ENCODE results near the gene FBXO10.

The FBXO10 gene

DNA sequence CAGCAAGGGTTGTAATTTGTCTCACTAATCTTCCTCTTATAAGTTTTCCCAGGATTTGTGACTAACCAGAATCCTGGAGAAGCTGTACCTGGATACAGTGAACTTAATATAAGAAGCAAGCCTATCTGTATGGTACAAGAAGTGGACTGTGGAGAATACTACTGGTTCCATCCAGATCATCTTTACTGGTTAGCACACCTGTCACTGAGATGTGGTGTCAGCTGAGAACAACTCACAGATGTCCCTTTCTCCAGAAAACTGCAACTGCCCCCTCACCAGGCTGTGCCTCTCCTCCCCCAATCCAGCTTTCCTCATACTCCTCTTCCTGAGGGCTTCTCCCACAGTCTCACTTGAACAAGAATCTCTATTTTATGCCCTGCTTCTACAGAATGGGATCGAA, 4.9 kb downstream of the FBXO10 start:
- Histone ChIP-seq H3K27me3 (ENCODE audit: control insufficient read depth, insufficient read depth, low read length) (no peaks in the 10 kb centered on the region), H3K79me2 (peaks cover 3% of the 10 kb centered on the region)
- no peak for TF ChIP-seq CTCF (IDR thresholded peaks at IDR 0.05)

GRCh38 chr9:37566716-37567115, 9.5 kb downstream of the FBXO10 start:
- Histone ChIP-seq H3K4me2 (ENCODE audit: low read length) (no peak overlapping the region), H3K4me3 (ENCODE audit: low read depth, low read length) (no peak overlapping the region), H3K27ac (no peak overlapping the region), H3K9ac (no peak overlapping the region), H3K9me3 (ENCODE audit: control insufficient read depth, low read length) (no peaks in the 10 kb centered on the region), H3K79me2 (peaks cover 3% of the 10 kb centered on the region), H3K36me3 (ENCODE audit: control insufficient read depth, insufficient read depth, low read length) (no peaks in the 10 kb centered on the region), H2AFZ (no peak overlapping the region), H3K4me1 (no peaks in the 10 kb centered on the region), H3K27me3 (ENCODE audit: control insufficient read depth, insufficient read depth, low read length) (no peaks in the 10 kb centered on the region)
- no peak for TF ChIP-seq CTCF (IDR thresholded peaks at IDR 0.05)

More for the DNA sequence above, 4.9 kb downstream of the FBXO10 start:
- no peak overlapping the region for H3K9ac ChIP-seq
- no peak overlapping the region for H2AFZ ChIP-seq
- H3K4me3 ChIP-seq (ENCODE audit: low read depth, low read length) = no peak overlapping the region
- no peak overlapping the region for H3K27ac ChIP-seq
- H3K4me1 ChIP-seq = no peaks in the 10 kb centered on the region
- H3K36me3 ChIP-seq (ENCODE audit: control insufficient read depth, insufficient read depth, low read length) = no peaks in the 10 kb centered on the region
- no peaks in the 10 kb centered on the region for H3K9me3 ChIP-seq (ENCODE audit: control insufficient read depth, low read length)
- no peak overlapping the region for H3K4me2 ChIP-seq (ENCODE audit: low read length)

DNA sequence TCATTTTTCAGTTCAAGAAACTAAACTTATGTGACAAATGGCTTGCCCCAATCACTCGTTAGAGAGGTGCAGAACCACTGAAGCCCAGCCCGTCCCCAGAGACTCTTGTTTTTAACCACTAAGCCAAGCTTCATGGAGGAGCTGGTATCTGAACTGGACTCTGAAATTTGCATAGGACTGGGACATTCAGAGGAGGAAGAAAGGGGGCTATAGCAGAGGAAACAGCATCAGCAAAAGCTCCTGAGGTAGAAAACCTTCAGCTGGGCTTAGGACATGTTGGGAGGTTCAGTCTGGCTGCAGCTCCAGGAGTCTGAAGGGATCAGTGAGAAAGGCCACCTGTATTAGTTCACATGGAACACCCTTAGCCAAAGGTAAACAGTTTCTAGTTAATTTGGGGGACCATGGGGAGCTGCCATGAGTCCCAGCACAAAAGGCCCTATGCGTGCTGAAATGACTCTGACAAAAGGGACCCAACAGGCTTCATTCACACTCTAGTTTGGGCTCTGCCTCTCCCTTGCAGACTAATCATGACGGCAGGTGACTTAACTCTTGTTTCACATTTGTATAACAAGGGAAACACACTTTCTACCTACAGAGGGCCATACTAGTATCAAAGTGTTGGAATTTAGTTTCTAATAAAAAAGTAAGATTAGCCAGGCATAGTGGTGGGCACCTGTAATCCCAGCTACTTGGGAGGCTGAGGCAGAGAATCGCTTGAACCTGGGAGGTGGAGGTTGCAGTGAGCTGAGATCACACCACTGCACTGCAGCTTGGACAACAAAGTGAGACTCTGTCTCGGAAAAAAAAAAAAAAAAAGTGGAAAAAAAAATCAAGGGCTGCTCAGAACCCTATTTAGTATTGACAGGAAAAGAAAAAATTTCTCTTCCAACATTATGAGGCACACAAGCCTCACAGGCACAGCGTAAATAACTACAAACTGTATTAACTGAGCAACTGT, 10.2 kb downstream of the FBXO10 start:
- Histone ChIP-seq H3K9me3 (ENCODE audit: control insufficient read depth, low read length) (no peaks in the 10 kb centered on the region), H3K9ac (no peak overlapping the region), H3K79me2 (peaks cover 3% of the 10 kb centered on the region), H3K4me3 (ENCODE audit: low read depth, low read length) (no peak overlapping the region), H2AFZ (no peak overlapping the region), H3K4me1 (no peaks in the 10 kb centered on the region), H3K36me3 (ENCODE audit: control insufficient read depth, insufficient read depth, low read length) (no peaks in the 10 kb centered on the region), H3K27ac (no peak overlapping the region), H3K4me2 (ENCODE audit: low read length) (no peak overlapping the region), H3K27me3 (ENCODE audit: control insufficient read depth, insufficient read depth, low read length) (no peaks in the 10 kb centered on the region)
- no peak for TF ChIP-seq CTCF (IDR thresholded peaks at IDR 0.05)

DNA sequence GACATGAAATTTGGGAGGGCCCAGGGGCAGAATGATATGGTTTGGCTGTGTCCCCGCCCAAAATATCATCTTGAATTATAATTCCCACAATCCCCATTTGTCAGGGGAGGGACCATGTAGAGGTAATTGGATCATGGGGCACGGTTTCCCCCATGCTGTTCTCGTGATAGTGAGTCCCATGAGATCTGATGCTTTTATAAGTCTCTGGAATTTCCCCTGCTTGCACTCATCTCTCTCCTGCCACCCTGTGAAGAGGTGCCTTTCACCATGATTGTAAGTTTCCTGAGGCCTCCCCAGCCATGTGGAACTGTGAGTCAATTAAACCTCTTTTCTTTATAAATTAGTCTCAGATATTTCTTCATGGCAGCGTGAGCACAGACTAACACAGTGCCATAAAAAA, 11.3 kb downstream of the FBXO10 start:
- Histone ChIP-seq H3K4me3 (ENCODE audit: low read depth, low read length) (no peak overlapping the region), H3K4me1 (no peaks in the 10 kb centered on the region), H3K9ac (no peak overlapping the region), H3K27me3 (ENCODE audit: control insufficient read depth, insufficient read depth, low read length) (no peaks in the 10 kb centered on the region), H3K36me3 (ENCODE audit: control insufficient read depth, insufficient read depth, low read length) (no peaks in the 10 kb centered on the region), H3K27ac (no peak overlapping the region), H3K9me3 (ENCODE audit: control insufficient read depth, low read length) (no peaks in the 10 kb centered on the region), H3K79me2 (peaks cover 3% of the 10 kb centered on the region), H2AFZ (no peak overlapping the region), H3K4me2 (ENCODE audit: low read length) (no peak overlapping the region)
- no peak for TF ChIP-seq CTCF (IDR thresholded peaks at IDR 0.05)
